ENCODE data around the gene C11orf42.

C11orf42 gene

DNA sequence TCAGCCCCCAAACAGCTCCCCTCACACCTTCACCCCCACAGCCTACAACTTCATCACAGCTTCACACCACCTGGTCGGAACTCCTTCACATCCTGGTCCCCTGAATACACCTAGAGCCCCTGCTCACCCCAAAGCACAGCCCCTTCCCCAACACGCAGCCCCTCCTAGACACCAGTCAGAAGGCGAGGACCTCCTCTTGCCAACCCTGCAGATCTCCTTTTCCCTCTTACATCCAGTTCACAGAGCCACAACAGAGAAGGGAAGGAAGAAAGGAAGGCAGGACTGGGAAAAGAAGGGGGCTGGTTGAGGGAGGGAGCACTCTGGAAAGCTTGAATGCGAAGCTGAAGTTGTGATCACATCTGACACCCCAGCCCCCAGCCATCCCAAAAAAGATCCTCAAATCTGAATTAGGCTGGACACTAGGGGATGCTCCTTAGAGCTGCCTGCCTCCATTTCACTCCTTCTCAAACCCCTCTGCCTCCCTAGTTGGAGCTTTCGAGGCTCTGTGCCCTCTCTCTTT is 54.9 kb downstream of the C11orf42 start:
- DNase-seq = no peak

All from activated CD4-positive, alpha-beta T cell treated with anti-CD3 and anti-CD28 coated beads for 1 hour (primary cell).